HG02870 (cell line): Measurements from ENCODE around the gene AUTS2.
A peak's percentile ranks its signal among the peaks of the same experiment; 100 is the strongest.

ENCODE experiments used
- ATAC-seq: cut with Tn5 transposase; IDR thresholded peaks from one replicate; pipeline ENCODE4 v1.9.1; 2021; ENCODE audit warnings: mild to moderate bottlenecking, moderate library complexity; ENCODE audit not compliant: unreplicated experiment

Gene AUTS2

GRCh38 chr7:70738151-70738885, 1140.0 kb downstream of the AUTS2 start:
- no peak for ATAC-seq

- no peak for ATAC-seq
Observed at GRCh38 chr7:70739646-70740210, 1141.5 kb downstream of the AUTS2 start.

DNA sequence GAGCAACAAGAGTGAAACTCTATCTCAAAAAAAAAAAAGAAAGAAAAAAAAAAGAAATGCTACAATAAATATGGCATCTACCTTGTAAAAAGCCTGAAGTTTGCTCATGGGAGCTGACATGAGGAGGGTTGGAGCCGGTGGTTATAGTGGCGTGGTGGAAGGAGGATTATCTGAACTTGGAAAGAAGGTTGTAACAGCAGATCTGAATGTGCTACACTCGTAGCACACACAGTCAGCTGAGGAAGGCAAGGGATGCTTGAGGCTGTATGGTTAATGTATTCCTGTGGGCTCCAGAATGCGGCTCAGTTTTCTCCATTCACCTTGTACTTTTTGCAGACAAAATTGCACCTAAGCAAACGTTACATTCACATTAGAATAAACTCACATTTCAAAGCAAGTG, 1143.4 kb downstream of the AUTS2 start:
- no peak for ATAC-seq

DNA sequence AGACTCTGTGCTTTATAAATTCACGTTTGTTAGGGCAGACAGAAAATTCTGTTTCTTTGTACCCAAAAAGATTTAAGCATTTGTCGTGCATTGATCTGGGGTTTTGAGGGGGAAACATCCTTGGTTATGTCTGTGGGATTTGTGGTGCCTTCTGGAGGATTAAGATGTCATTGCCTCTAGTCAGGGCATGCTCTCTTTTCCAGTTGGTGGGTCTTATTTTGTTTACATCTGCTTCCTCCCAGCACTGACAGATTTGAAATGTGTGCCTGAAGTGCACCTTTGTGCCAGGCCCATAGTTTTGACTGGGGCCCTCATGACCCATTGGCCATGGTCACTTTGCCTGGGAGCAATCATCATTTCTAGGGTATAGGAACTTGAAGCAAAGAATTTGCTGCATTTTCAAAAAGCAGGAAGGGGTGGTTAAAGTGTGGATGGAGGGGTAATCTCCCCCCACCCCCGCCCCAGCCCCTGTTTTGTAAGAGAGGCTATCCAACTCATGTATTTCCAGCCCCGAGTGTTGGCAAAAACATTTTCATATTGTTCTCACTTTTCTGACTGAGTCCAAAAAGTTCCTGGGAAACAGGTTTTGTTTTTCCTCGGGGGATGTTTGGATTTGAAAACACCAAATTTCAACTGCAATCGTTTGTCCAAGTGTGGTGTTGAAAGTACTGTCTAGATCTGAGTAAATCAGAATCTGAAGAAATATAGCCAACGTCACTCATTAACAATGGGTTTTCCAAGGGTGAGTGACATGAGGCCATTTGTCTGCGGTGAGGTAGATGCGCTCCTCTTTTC, 1145.5 kb downstream of the AUTS2 start:
- ATAC-seq, result no peak

DNA sequence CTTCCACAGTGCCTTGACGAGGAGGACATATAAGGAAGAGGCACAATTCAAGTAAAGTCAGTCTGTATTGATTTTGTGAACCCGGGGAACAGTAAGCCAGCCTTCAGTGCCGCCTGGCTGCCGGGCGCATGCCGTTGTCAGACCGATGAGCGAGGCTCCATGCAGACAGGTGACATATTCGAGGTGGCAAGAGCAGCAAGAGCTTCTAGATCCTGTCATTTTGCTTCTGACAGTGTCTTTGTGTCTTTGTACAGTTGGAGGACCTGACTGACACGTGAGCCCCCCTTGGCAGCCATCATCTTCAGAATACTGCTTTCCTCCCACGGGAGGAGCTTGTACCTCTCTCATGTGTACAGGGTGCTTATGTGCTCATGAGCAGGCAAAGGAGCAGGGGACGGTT, 1146.2 kb downstream of the AUTS2 start:
- no peak for ATAC-seq

GRCh38 chr7:70749831-70750230, 1151.6 kb downstream of the AUTS2 start:
- ATAC-seq, result no peak

DNA sequence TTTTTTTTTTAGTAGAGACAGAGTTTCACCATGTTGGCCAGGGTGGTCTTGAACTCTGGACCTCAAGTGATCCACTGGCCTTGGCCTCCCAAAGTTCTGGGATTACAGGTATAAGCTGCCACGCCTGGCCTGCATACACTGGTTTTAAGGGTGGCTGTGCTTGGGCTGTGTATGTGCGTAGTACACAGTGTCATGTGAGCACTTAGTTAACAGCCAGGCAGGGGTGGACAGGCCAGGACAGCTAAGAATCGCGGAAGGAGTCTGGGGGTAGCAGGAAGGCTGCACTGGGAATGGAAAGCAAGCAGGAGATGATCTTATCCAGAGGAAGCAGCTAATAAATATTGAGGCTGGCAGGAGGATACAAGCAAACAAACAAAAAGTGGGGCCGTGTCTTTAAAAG, 1153.6 kb downstream of the AUTS2 start:
- ATAC-seq, result no peak

DNA sequence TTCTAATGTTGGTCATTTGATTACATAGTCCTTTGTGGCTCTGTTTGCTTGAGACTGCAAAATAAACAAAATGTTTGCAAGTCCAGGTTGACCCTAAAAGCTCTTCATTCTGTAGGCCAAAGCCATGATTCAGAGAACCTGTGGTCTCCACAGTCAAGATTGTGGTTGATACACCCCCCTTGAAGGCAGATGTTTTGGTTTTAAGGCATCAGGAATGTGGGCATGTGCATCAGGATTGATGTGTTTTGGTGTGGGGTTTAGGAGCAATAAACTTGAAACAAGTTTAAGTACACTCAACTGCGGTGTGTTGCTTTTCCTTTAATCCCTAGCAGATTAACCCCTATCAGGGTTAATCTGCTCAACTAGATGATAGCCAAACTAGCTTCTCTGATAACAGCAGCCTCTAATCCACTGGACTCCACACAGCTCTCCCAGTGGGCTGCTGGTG, 1154.5 kb downstream of the AUTS2 start:
- no peak for ATAC-seq

DNA sequence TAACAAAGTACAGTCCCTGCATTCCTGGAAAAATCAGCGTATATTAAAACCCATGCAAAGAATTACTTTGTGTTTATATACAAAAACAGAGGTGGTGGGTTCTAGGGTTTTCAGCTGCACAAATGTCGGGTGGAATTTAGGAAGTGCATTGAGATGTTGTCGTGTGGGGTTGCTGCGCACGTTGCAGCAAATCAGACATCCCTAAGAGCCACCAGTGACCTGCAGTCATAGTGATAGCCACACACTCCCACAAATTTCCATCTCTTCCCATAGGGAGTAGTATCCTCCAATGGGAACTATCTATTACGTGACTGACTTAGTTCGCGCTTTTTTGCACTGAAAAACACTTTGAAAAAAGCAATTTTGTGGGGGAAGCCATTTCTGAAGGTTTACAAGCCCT, 1158.5 kb downstream of the AUTS2 start:
- no peak for ATAC-seq

- no peak for ATAC-seq
Observed at GRCh38 chr7:70758646-70759045, 1160.4 kb downstream of the AUTS2 start.

DNA sequence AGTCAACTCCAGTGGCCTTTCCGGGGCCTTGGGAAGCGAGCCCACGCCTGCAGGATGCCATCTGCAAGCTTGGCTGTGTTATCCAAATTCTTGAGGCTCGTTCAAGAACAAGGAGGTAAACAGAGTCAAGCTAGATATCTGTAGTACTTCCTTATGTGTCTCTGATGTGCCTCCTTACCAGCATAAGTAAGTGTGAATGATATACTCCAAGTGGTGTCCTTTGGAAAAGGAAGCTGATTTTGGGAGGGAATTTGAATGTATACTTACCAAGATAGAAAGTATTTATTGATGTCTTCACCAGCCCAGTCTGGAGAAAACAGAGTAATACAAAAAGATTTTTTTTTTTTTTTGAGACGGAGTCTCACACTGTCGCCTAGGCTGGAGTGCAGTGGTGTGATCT, 1161.4 kb downstream of the AUTS2 start:
- no peak for ATAC-seq

- no peak for ATAC-seq
Observed at GRCh38 chr7:70761711-70762328, 1163.5 kb downstream of the AUTS2 start.

DNA sequence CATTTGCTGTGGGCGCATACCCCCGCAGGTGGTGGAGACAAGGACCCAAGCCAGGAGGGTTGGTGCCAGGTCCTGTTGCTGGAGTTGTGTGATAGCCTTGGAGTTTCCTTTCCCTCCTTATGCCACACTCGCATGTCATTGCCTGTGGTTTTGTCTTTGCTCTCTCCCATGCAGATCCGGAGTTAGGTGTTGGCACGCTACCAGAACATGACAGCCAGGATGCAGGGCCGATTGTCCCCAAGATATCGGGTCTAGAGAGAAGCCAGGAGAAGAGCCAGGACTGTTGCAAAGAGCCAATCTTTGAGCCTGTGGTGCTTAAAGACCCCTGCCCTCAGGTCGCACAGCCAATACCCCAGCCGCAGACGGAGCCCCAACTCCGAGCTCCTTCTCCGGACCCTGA, 1164.4 kb downstream of the AUTS2 start:
- no peak for ATAC-seq

- peak; percentile 92 for ATAC-seq
Observed at GRCh38 chr7:70763961-70764691, 1165.9 kb downstream of the AUTS2 start.

DNA sequence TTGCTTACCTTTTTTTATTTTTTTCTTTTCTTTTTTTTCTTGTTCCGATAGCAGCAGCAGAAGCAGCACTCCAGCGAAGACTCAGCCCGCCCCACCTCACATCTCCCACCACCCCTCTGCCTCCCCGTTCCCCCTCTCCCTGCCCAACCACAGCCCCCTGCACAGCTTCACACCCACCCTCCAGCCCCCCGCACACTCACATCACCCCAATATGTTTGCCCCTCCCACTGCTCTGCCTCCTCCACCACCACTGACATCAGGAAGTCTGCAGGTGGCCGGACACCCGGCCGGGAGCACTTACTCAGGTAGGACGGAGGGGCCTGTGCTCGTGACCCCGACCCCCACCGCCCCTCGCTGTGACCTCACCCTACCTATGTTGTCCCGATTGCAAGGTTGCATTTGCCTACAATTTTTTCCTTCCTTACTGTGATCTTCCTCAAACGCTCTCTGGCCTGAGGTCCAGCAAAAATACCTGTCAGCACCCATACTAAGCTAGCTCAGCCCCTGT, 1166.5 kb downstream of the AUTS2 start:
- ATAC-seq, result no peak

DNA sequence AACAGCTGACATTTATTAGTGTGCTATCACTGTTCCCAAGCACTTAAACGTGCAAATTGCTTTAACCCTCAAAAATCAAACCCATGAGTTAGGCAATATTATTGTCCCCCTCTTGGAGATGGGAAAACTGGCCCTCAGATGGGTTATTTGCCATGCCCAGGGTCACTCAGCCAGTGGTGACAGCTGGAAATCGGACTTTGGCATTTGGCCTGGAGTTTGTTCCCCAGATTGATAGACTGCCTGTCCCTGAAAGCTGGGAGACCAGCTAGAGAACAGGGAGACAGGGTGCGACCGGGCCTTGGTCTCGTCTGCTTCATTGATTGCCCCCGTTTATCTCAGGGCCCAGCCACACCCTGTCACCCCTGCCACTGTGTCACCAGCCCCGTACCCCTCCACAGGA, 1167.4 kb downstream of the AUTS2 start:
- no peak for ATAC-seq

DNA sequence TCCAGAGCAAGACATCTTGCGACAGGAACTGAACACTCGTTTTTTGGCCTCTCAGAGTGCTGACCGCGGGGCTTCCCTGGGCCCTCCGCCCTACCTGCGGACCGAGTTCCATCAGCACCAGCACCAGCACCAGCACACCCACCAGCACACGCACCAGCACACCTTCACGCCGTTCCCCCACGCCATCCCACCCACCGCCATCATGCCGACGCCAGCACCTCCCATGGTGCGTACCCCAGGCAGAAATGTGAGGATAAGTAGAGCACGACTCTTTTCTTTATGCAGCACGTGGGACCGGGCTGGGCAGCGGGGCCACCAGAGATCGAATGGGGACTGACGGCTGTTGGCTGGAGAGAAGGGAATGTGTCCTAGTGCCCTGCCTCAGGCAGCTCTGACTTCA, 1167.8 kb downstream of the AUTS2 start:
- no peak for ATAC-seq

DNA sequence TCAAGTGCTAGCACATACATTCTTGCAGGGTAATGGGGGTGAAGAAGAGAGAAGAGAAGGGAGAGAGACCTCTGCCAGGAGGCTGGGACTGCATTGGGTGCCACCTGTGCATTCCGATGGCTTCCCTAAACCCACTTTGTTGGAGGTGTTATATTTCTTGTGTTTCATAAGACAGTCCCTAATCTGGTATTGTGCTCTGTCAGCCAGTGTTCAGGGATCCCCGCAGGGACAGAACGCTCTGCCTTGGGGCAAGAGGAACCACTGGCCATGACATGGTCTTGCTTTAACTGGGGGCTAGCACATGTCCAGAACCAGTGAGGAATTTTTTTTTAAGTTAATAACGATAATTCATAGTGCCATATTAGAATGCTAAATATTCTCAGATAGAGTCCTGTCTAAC, 1168.4 kb downstream of the AUTS2 start:
- ATAC-seq, result no peak

- ATAC-seq, result no peak
Observed at GRCh38 chr7:70770154-70770553, 1171.9 kb downstream of the AUTS2 start.

DNA sequence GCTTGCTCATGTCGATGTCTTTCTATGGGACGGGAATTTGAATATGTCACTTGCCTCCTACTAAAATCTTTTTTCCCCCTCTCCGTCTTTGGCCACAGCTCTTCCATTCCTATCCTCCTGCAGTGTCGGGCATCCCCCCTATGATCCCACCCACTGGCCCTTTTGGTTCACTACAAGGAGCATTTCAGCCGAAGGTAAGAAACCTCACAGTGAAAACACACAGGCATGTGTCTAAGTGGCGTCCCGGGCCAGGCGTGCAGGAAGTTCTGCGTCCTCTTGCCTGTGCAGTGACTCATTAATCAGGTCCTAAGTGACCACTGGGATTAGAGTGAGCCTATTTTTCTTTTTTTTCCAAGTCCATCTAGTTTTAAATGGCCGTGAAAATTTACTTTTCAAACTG, 1173.2 kb downstream of the AUTS2 start:
- ATAC-seq, result no peak

- ATAC-seq, result no peak
Observed at GRCh38 chr7:70772891-70773290, 1174.6 kb downstream of the AUTS2 start.
